ENCODE measurements around the gene P2RY8.
"Not testable (repeated sequence)": the region's sequence is repeated elsewhere in the genome, so short reads cannot be mapped to it uniquely, and the experiment has no call there.

The P2RY8 gene

DNA sequence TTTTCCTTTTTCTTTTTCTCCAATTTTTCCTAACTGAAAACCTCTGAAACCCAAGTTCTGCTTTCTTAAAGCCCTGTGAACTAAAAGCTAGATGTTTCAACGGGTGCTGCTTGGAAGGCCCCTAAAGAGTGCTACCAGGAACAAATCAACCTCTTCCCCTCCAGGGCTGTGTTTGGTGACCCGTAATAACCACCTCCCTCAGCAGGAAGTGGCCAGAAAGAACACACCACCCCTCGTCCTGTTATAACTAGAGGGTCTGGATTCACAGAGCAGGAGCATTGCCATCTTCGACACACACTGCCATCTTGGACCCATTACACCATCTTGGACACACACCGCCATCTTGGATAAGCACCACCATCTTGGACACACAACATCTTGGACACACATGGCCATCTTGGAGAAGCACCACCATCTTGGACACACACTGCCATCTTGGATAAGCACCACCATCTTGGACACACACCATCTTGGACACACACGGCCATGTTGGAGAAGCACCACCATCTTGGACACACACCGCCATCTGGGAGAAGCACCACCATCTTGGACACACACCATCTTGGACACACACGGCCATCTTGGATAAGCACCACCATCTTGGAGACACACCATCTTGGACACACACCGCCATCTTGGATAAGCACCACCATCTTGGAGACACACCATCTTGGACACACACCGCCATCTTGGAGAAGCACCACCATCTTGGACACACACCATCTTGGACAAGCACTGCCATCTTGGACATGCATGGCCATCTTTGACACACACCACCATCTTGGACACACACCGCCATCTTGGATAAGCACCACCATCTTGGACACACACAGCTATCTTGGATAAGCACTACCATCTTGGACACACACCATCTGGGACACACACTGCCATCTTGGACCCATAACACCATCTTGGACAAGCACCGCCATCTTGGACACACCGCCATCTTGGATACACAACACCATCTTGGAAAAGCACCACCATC, 89.7 kb downstream of the P2RY8 start:
- in situ Hi-C loops (cut with HindIII; ENCODE audit: low sequenced_read_pairs) = not testable (repeated sequence)

DNA sequence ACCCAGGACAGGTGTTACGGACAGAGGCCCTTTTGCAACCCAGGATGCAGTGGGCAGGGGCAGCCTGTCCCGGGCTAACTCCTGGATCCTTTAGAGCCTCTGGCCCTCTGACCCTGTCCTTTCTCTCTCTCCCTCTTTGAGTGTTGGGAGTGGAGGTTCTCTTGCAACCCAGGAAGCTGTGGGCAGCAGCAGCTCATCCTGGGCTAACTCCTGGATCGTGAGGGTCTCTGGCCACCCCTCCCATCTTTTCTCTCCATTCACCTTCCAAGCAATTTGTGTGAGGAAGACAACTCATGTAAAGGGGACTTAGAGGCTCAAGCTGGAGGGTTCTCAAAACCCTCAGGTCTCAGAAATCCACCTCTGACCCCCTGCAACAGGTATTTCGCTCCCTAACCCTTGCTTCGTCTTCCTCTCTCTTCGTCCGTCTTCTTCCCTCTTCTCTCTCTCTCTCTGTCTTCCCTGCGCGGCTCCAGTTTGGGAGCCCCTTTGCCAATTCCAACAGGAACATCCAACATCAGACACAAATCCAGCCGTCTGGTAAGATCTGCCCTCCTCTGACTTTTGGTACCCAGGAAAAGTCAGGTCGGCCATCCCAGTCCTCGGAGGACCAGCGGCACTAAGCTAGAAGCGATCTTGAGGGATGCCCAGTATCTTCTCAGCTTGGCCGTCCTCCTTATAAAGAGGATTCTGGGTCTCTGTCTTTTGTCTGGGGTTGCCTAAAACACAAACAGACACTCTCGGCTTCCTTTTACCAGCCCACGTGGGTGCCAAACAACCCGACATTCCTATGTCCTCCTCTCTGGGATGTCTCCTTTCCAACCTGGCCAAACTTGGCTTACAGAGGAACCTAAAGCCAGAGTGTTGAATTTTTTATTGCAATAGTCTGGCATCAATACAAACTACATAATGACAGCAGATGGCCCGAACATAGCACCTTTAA, 92.2 kb downstream of the P2RY8 start:
- in situ Hi-C loops (cut with HindIII; ENCODE audit: low sequenced_read_pairs) = no loop called here

DNA sequence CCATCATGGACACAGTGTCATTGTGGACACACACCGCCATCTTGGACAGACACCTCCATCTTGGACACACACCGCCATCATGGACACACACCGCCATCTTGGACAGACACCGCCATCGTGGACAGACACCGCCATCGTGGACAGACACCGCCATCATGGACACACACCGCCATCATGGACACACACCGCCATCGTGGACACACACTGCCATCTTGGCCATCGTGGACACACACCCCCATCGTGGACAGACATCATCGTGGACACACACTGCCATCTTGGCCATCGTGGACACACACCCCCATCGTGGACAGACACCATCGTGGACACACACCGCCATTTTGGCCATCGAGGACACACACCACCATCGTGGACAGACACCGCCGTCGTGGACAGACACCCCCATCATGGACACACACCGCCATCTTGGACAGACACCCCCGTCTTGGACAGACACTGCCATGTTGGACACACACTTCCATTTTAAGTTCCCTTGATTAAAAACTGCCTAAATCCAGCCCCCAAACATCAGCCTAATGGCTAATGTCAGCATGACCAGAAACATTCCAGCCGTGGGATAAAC, 93.4 kb downstream of the P2RY8 start:
- in situ Hi-C loops (cut with HindIII; ENCODE audit: low sequenced_read_pairs) = no loop called here

DNA sequence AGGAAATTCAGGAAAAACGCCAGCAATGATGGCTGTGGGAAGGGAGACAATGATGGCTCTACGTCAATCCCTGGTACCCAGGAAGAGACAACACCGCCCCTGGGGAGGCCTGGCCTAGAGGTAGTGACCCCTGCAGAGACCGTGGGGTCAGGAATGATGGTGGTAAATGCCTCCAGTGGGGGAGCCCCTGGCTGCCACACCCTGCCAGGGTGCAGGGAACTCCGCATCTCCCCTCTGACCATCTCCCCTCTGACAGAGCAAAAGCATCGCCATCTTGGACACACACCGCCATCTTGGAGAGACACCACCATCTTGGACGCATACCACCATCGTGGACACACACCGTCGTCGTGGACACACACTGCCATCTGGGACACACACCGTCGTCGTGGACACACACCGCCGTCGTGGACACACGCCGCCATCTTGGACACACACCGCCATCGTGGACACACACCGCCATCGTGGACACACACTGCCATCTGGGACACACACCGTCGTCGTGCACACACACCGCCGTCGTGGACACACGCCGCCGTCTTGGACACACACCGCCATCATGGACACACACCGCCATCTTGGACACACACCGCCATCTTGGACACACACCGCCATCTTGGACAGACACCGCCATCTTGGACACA, 94.1 kb downstream of the P2RY8 start:
- in situ Hi-C loops (cut with HindIII; ENCODE audit: low sequenced_read_pairs) = no loop called here

DNA sequence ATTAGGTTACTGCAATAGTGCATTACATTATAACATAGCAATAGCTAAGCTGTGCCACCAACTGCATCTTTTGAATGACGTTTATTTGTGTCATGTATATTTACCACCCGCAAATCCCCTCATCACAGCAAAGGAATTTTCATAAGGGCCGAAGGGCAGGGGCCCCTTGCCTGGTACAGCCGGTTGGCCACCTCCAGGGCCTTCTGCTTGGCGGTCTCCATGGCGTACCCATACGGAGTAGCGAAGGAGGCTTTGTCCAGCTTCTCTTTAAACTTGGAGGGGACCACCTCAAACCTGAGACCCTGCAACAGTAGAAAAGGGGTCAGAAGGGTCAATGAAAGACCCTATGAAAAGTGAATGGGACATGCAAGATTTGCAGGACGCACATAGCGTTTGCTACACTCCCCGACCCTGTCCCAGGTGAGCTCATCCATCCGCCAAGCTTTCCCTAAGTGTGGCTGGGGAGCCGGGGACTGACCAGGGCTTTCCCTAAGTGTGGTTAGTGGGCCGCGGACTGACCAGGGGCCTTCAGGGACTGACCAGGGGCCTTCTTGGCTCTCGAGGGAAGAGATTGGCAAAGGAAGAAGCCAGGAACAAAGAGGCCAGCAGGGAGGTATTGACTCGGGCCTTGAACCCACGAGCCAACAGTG, 94.8 kb downstream of the P2RY8 start:
- in situ Hi-C loops (cut with HindIII; ENCODE audit: low sequenced_read_pairs) = no loop called here

DNA sequence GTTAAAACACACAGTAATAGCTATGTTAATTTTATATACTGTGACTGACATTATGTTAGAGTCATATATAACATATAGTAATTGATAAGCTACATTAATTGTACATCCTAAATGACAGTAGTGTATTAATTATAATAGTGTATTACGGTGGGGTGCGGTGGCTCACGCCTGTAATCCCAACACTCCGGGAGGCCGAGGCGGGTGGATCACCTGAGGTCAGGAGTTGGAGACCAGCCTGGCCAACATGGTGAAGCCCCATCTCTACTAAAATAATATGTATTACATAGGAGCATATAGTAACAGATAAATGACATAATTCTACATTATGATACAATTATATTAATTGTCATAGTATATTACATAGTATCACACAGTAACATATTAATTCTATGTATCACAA, 96.5 kb downstream of the P2RY8 start:
- in situ Hi-C loops (cut with HindIII; ENCODE audit: low sequenced_read_pairs) = no loop called here

DNA sequence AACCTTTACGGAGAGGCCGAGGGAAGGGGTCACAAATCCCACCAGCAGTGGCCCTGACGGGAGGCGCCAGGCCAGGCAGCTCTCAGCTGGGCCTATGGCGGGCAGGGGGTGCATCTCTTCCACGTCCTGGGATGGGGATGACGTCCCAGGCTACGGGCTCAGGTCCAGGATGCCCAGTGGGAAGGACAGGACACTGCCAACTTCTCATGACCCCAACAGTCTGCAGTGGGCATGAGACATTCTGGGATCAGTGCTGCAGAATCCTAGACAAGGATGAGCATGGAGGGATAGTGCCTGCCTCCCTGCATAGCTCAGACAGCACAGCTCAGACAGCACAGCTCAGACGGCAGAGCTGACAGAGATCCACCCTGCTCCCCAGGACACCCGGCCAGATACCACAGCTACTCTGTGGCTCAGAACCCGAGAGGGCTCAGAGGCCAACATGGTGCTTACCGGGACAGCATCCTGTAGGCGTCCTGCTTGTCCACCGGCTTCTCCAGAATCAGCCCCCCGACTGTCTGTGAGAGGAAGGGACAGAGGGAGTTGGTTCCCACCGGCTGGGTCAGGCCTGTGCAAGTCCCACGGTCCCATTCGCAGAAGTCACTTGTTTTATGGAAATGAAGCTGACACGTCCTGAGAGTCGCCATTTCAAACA, 101.6 kb downstream of the P2RY8 start:
- in situ Hi-C loops (cut with HindIII; ENCODE audit: low sequenced_read_pairs) = no loop called here

DNA sequence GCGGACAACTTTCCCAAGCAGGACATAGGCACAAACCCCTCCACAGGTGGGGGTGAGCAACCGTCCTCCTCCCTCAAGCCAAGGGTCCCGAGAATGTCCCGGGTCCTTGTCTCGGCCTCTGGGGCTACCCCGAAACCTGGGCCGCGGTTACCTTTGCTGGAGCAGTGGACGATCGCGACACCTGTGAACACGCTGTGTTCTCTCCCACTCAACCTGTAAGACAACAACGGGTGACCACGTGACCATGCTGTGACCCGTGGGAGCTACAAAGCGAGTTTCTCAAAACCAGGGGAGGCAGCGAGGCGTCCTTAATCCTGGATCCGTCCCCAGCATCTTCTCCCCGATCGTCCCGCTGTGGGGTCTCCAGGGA, 102.1 kb downstream of the P2RY8 start:
- in situ Hi-C loops (cut with HindIII; ENCODE audit: low sequenced_read_pairs) = no loop called here

DNA sequence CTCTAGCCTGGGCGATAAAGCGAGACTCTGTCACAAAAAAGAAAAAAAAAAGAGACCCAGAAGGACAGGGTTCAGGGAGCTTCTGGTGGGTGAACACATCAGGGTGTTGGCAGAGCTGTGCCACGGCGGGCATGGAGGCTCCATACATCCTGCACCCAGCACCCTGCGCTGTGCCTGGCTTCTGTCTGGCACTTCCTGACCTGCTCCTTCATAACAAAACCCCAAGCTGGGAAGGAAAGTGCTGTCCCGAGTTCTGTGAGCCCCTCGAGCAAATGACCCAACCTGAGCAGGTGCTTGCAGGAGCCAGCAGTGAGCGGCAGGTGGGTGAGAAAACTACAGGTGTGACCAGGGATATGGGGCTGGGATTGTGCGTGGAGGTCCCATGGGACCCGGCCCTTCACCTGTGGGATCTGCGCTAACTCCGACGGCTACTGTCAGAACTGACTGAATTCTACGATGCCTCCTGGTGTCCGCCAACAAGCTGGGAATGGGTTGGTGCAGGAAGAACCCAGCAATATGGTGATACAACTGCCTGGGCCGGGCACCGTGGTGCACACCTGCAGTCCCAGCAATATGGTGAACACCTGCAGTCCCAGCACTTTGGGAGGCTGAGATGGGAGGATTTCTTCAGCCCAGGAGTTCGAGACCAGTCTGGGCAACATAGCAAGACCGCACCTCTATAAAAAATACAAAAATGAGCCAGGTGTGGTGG, 103.2 kb downstream of the P2RY8 start:
- in situ Hi-C loops (cut with HindIII; ENCODE audit: low sequenced_read_pairs) = no loop called here

DNA sequence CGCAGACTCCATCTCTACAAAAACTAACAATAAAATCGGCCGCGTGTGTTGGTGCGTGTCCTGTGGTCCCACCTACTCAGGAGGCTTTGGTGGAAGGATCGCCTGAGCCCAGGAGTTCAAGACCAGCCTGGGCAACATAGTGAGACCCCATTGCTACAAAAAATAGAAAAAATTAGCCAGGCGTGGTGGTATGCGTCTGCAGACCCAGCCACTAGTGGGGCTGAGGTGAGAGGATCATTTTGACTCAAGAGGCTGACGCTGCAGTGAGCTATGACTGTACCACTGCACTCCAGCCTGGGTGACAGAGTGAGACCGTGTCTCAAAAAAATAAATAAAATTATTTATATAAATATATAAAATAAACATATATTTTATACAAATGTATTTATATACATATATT, 106.5 kb downstream of the P2RY8 start:
- in situ Hi-C loops (cut with HindIII; ENCODE audit: low sequenced_read_pairs) = no loop called here

DNA sequence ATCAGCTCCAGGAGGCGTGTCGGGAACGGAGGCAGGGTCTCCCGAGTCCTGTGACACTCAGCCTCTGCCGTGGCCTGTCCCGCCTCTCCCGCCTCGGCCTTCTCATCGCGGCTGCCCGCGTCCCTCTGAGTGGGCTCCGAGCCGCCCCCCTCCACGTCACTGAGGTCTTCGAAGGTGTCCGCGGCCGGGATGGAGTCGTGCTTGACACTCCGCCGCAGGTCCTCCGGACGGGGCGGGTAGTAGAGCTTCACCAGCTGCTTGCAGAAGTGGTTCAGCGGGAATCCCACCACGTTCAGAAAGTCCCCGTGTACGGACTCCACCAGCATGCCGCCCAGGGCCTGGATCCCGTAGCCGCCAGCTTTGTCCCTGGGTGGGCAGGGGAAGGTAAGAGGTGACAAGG, 109.2 kb downstream of the P2RY8 start:
- in situ Hi-C loops (cut with HindIII; ENCODE audit: low sequenced_read_pairs) = no loop called here

DNA sequence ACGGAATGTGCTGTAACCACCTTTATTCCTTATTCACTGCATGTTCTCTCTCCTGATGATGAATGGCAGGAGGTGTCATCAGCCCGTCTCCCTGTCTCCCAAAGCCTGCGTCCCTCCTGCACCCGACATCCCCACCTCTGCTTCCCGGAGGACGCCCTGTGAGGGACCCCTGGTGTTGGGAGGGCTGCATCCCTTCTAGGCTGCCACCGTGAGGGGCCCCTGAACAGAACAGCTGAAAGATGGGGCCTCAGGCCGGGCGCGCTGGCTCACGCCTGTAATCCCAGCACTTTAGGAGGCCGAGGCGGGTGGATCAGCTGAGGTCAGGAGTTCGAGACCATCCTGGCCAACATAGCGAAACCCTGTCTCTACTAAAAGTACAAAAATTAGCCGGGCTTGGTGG, 110.7 kb downstream of the P2RY8 start:
- in situ Hi-C loops (cut with HindIII; ENCODE audit: low sequenced_read_pairs) = not testable (repeated sequence)

DNA sequence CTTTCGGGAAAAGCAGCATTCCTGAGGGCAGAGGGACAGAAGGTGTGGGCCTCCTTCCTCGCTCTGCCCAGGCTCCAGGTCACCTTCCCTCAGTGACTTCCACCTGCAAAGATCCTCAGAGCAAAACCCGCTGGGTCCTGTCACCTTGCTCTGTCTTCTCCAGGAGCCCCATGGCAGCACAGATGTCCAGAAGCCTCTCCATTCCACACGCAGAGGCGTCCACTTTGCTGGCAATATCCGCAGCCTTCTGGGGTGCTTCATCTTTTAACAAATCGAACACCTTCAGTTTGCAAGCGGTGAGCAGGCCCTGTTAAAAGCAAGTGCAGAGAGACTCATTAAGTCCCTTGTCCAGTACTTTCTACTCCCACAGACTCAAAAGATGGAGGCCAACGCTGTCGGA, 111.6 kb downstream of the P2RY8 start:
- in situ Hi-C loops (cut with HindIII; ENCODE audit: low sequenced_read_pairs) = no loop called here

DNA sequence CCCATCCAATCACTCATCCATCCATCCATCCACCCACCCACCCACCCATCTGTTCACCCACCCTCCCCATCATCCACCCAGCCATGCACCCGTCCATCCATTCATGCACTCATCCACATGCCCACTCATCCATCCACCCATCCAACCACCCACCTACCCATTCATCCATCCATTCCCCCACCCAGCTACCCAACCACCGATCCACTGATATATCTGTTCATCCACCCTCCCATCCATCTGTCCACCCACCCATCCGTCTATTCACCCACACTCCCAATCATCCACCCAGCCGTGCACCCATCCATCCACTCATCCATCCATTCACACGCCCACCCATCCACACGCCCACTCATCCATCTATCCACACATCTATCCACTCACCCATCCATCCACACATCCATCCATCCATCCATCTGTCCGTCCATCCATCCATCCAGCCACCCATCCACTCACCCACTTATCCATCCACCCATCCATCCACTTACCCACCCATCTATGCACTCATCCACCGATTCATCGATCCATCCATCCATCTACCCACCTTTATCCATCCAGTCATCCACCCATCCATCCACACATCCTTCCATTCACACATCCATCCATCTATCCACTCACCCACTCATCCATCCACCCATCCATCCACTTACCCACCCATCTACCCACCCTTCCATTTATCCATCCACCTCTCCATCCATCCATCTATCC, 112.7 kb downstream of the P2RY8 start:
- in situ Hi-C loops (cut with HindIII; ENCODE audit: low sequenced_read_pairs) = no loop called here

DNA sequence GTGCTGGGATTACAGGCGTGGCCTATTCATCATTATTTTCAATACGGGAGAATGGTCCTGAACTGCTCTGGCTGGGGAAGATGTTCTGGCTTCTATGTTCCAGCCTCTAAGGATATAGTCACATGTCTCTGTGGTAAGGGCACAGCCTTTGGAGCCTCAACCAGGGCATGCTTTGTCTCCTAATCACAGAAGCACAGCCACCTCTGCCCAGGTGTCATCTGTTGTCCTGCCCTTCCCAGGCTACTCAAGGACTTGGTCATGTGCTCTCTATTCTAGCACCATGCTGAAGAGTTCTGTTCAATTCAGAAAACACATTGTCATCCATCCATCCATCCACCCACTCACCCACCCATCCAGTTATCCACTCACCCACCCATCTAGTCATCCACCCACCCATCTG, 113.8 kb downstream of the P2RY8 start:
- in situ Hi-C loops (cut with HindIII; ENCODE audit: low sequenced_read_pairs) = no loop called here

DNA sequence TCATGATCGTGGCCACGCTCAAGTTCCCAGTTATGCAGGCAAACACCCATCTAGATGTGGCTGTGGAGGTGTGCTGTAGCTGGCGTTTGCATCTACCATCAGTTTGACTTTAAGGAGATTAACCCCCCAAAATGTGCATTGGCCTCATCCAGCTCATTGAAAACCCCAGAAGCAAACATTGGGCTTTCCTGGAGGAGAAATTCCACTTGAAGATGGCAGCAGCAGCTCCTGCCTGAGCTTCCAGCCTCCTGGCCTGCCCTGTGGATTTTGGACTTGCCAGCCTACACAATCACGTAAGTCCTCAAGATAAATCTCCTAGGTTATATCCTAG, 114.9 kb downstream of the P2RY8 start:
- in situ Hi-C loops (cut with HindIII; ENCODE audit: low sequenced_read_pairs) = no loop called here

DNA sequence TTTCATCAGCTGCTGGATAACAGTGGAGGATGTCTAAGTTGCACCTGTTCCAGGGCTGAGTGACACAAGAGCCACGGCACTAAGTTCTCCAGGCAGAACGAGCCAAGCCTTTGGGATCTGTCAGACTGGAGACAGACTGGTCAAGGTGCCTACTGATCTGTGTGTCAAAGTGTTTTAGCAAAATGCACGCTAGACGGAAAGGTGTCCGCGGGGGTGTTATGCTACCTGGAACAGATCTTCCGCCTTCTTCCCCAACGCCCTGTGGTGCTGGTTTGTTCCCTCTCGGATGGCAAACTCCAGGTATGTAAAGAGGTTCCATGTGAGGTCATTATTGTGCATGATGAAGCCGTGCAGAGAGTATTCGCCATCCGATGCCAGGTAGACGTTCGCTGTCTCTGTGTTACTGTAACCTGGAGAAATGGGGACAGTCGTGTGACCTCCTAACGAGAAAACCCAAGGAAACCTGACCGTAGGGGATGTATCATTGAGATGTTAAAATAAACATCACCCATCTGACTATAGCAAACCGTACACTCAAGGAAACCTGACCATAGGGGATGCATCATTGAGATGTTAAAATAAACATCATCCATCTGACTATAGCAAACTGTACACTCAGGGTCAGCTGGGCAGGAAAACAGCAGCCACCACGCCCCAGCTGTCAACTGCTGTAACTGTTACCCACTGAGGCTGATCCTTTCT, 115.4 kb downstream of the P2RY8 start:
- in situ Hi-C loops (cut with HindIII; ENCODE audit: low sequenced_read_pairs) = no loop called here

DNA sequence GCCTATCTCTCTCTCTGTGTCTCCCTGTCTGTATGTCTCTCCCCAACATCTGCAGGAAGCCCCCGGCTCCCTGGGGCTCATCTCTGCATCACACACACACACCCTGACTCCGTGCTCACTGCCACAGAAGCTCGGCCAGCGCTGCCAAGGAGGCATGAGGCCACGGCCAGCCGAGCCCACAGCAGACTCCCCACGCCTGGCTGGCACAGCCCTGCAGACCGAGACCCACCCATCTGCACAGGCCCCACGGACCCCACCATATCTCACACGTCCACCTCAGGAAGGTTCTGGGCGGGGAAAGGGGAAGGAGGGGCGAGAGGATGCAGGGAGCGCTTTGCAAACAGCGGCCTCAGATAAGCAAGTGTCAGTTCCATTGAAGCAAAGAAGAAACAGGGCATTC, 116.6 kb downstream of the P2RY8 start:
- in situ Hi-C loops (cut with HindIII; ENCODE audit: low sequenced_read_pairs) = no loop called here

All from endothelial cell of hepatic sinusoid (primary cell).